ENCODE data around the gene POTEH. TPM values are rescaled to one million over a fixed set of nuclear protein-coding genes. Genes with fewer than 3 reads are reported as not detected.

POTEH gene
- polyA plus RNA-seq, 1 donor from 2014 or later = 0.13 TPM

Other genes with a start within 250 kb of the POTEH start
- not detected for gene OR11H1, start 161.8 kb upstream of the POTEH start, polyA plus RNA-seq